WTC11 (cell line): ENCODE data around the gene MED15. TPM values are rescaled to one million over a fixed set of nuclear protein-coding genes. Genes with fewer than 3 reads are reported as not detected.

ENCODE experiments used
- ATAC-seq: fragments of 200-7000 bp; cut with Tn5 transposase; 2 replicates; pipeline ENCODE4 v1.10.0; 2021; ENCODE audit warnings: mild to moderate bottlenecking, moderate library complexity
- CTCF ChIA-PET: fragments of 300-600 bp; sonication (Branson Sonifier 250); formaldehyde crosslinking; loops from one replicate; lab custom pipeline; 2021; ENCODE audit warnings: antibody characterized with exemption; lab: Charles Lee
- POLR2A ChIA-PET: fragments of 350-600 bp; sonication (Branson Sonifier 250); formaldehyde crosslinking; loops from one replicate; lab custom pipeline; 2021; ENCODE audit warnings: antibody characterized with exemption; lab: Charles Lee
- DNase-seq: peaks from one replicate; pipeline ENCODE4 v3.0.0; 2021; ENCODE audit warnings: low spot score
- H3K27ac Mint-ChIP-seq: 2 replicates; pipeline ENCODE4 v1.8.0; 2021; ENCODE audit warnings: mixed read lengths
- H3K27me3 Mint-ChIP-seq: 2 replicates; pipeline ENCODE4 v1.8.0; 2021; ENCODE audit warnings: low read depth, mild to moderate bottlenecking, moderate library complexity, mixed read lengths
- H3K36me3 Mint-ChIP-seq: 2 replicates; pipeline ENCODE4 v1.8.0; 2021; ENCODE audit warnings: mixed read lengths
- H3K4me1 Mint-ChIP-seq: 2 replicates; pipeline ENCODE4 v1.8.0; 2022; ENCODE audit warnings: mixed read lengths
- H3K4me3 Mint-ChIP-seq: 2 replicates; pipeline ENCODE4 v1.8.0; 2021; ENCODE audit warnings: mild to moderate bottlenecking, moderate library complexity, mixed read lengths
- H3K9me3 Mint-ChIP-seq: 2 replicates; pipeline ENCODE4 v1.8.0; 2021; ENCODE audit warnings: mixed read lengths
- ATF6 ChIP-seq: sonication (generic); formaldehyde crosslinking; IDR thresholded peaks from 2 replicates; pipeline ENCODE4 v1.8.1; 2023; ENCODE audit warnings: mild to moderate bottlenecking, missing genetic modification reagents
- CDX4 ChIP-seq: fragments of 250-450 bp; sonication (Bioruptor Pico); IDR thresholded peaks from 2 replicates; pipeline ENCODE4 v1.9.0; 2021; ENCODE audit warnings: moderate library complexity, mild to moderate bottlenecking, inconsistent platforms, borderline replicate concordance
- CREB1 ChIP-seq: sonication (generic); formaldehyde crosslinking; IDR thresholded peaks from 2 replicates; pipeline ENCODE4 v1.8.0; 2023; ENCODE audit warnings: mild to moderate bottlenecking, missing genetic modification reagents
- FOXJ3 ChIP-seq: sonication (generic); formaldehyde crosslinking; IDR thresholded peaks from 2 replicates; pipeline ENCODE4 v1.9.0; 2021; ENCODE audit warnings: missing genetic modification reagents, mild to moderate bottlenecking, borderline replicate concordance
- GRHL2 ChIP-seq: fragments of 250-450 bp; sonication (Bioruptor Pico); IDR thresholded peaks from 2 replicates; pipeline ENCODE4 v1.8.0; 2022; ENCODE audit warnings: mild to moderate bottlenecking, moderate library complexity; ENCODE audit not compliant: insufficient replicate concordance, severe bottlenecking
- NFYB ChIP-seq: sonication (generic); formaldehyde crosslinking; conservative IDR thresholded peaks from 2 replicates; pipeline ENCODE4 v1.8.0; 2022; ENCODE audit warnings: low read depth, missing genetic modification reagents
- NR2C2 ChIP-seq: sonication (generic); formaldehyde crosslinking; IDR thresholded peaks from 2 replicates; pipeline ENCODE4 v1.8.0; 2022; ENCODE audit warnings: mild to moderate bottlenecking, missing genetic modification reagents
- NR3C1 ChIP-seq: sonication (generic); formaldehyde crosslinking; conservative IDR thresholded peaks from 2 replicates; pipeline ENCODE4 v1.8.1; 2023; ENCODE audit warnings: low read depth, mild to moderate bottlenecking, missing genetic modification reagents
- ZMAT4 ChIP-seq: fragments of 250-450 bp; sonication (Bioruptor Pico); IDR thresholded peaks from 2 replicates; pipeline ENCODE4 v1.9.0; 2021; ENCODE audit warnings: mild to moderate bottlenecking
- ZNF138 ChIP-seq: sonication (generic); formaldehyde crosslinking; conservative IDR thresholded peaks from 2 replicates; pipeline ENCODE4 v1.8.1; 2022; ENCODE audit warnings: mild to moderate bottlenecking, moderate library complexity, missing genetic modification reagents
- ZNF263 ChIP-seq: sonication (generic); formaldehyde crosslinking; IDR thresholded peaks from 2 replicates; pipeline ENCODE4 v1.8.1; 2022; ENCODE audit warnings: low read depth, mild to moderate bottlenecking, moderate library complexity, missing genetic modification reagents
- total RNA-seq: library from RNA; stranded (reverse); gene quantifications from 3 replicates; pipeline ENCODE4 v1.2.3, GENCODE V29; 2021
- TF ChIP-seq, protein P1 (sequence below): sonication (generic); formaldehyde crosslinking; IDR thresholded peaks from 2 replicates; pipeline ENCODE4 v1.8.0; 2023; ENCODE audit warnings: mild to moderate bottlenecking, missing genetic modification reagents
- TF ChIP-seq, protein P2 (sequence below): sonication (generic); formaldehyde crosslinking; IDR thresholded peaks from 2 replicates; pipeline ENCODE4 v1.8.1; 2023; ENCODE audit warnings: mild to moderate bottlenecking, missing genetic modification reagents, borderline replicate concordance
- TF ChIP-seq, protein P3 (sequence below): sonication (generic); formaldehyde crosslinking; IDR thresholded peaks from 2 replicates; pipeline ENCODE4 v1.8.1; 2022; ENCODE audit warnings: low read depth, missing genetic modification reagents, borderline replicate concordance

MED15 gene
- total RNA-seq, 1 experiment from 2014 or later = 67.7 TPM

DNA sequence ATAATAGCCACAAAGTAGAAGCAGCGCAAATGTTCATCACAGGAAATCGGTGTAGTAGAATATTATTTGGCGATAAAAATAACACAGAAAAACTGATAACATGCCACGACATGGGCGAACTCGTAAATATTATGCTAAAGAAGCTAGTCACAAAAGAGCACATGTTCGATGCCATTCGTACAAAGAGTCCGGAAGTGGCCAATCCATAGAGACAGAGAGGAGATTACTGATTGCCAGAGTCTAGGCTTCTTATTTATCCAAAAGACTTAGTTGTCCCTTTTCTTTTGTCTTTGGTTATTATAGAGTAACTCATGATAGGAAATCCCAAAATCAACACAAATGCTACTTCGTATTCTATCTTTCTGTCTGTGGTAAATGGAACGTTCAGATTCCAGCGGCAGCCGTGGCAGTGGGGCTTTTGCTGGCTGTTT, 56.5 kb downstream of the MED15 start:
- peaks cover 45% of the 10 kb centered on the region for H3K36me3 Mint-ChIP-seq
- CTCF ChIA-PET = interaction anchor here (0.6 to 2.1 kb wide), 30 partner anchors 9 to 378 kb away, joined by 3 to 28 read pairs (median 5); partner anchors contain the start of gene MED15
- no peak overlapping the region for H3K27ac Mint-ChIP-seq
- H3K4me1 Mint-ChIP-seq = no peaks in the 10 kb centered on the region
- TF ChIP-seq CDX4 (CRISPR knock-in tag) = no peak
- TF ChIP-seq GRHL2 = no peak
- TF ChIP-seq, protein P1, sequence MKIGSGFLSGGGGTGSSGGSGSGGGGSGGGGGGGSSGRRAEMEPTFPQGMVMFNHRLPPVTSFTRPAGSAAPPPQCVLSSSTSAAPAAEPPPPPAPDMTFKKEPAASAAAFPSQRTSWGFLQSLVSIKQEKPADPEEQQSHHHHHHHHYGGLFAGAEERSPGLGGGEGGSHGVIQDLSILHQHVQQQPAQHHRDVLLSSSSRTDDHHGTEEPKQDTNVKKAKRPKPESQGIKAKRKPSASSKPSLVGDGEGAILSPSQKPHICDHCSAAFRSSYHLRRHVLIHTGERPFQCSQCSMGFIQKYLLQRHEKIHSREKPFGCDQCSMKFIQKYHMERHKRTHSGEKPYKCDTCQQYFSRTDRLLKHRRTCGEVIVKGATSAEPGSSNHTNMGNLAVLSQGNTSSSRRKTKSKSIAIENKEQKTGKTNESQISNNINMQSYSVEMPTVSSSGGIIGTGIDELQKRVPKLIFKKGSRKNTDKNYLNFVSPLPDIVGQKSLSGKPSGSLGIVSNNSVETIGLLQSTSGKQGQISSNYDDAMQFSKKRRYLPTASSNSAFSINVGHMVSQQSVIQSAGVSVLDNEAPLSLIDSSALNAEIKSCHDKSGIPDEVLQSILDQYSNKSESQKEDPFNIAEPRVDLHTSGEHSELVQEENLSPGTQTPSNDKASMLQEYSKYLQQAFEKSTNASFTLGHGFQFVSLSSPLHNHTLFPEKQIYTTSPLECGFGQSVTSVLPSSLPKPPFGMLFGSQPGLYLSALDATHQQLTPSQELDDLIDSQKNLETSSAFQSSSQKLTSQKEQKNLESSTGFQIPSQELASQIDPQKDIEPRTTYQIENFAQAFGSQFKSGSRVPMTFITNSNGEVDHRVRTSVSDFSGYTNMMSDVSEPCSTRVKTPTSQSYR (CRISPR knock-in tag) = no peak
- TF ChIP-seq NFYB = no peak
- TF ChIP-seq, protein P2, sequence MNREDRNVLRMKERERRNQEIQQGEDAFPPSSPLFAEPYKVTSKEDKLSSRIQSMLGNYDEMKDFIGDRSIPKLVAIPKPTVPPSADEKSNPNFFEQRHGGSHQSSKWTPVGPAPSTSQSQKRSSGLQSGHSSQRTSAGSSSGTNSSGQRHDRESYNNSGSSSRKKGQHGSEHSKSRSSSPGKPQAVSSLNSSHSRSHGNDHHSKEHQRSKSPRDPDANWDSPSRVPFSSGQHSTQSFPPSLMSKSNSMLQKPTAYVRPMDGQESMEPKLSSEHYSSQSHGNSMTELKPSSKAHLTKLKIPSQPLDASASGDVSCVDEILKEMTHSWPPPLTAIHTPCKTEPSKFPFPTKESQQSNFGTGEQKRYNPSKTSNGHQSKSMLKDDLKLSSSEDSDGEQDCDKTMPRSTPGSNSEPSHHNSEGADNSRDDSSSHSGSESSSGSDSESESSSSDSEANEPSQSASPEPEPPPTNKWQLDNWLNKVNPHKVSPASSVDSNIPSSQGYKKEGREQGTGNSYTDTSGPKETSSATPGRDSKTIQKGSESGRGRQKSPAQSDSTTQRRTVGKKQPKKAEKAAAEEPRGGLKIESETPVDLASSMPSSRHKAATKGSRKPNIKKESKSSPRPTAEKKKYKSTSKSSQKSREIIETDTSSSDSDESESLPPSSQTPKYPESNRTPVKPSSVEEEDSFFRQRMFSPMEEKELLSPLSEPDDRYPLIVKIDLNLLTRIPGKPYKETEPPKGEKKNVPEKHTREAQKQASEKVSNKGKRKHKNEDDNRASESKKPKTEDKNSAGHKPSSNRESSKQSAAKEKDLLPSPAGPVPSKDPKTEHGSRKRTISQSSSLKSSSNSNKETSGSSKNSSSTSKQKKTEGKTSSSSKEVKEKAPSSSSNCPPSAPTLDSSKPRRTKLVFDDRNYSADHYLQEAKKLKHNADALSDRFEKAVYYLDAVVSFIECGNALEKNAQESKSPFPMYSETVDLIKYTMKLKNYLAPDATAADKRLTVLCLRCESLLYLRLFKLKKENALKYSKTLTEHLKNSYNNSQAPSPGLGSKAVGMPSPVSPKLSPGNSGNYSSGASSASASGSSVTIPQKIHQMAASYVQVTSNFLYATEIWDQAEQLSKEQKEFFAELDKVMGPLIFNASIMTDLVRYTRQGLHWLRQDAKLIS = no peak
- TF ChIP-seq, protein P3, sequence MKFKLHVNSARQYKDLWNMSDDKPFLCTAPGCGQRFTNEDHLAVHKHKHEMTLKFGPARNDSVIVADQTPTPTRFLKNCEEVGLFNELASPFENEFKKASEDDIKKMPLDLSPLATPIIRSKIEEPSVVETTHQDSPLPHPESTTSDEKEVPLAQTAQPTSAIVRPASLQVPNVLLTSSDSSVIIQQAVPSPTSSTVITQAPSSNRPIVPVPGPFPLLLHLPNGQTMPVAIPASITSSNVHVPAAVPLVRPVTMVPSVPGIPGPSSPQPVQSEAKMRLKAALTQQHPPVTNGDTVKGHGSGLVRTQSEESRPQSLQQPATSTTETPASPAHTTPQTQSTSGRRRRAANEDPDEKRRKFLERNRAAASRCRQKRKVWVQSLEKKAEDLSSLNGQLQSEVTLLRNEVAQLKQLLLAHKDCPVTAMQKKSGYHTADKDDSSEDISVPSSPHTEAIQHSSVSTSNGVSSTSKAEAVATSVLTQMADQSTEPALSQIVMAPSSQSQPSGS (CRISPR knock-in tag) = no peak
- no peak for TF ChIP-seq FOXJ3 (CRISPR knock-in tag)
- TF ChIP-seq ZMAT4 (CRISPR knock-in tag) = no peak
- TF ChIP-seq CREB1 = no peak
- TF ChIP-seq ATF6 (CRISPR knock-in tag) = no peak
- TF ChIP-seq NR2C2 (CRISPR knock-in tag) = no peak
- TF ChIP-seq NR3C1 (CRISPR knock-in tag) = no peak
- no peak for TF ChIP-seq ZNF138 (CRISPR knock-in tag)
- no peak for TF ChIP-seq ZNF263 (CRISPR knock-in tag)
- peaks cover 6% of the 10 kb centered on the region for H3K9me3 Mint-ChIP-seq
- POLR2A ChIA-PET = no interaction called here
- H3K4me3 Mint-ChIP-seq = no peak overlapping the region
- no peak for ATAC-seq
- H3K27me3 Mint-ChIP-seq = no peaks in the 10 kb centered on the region
- DNase-seq = no peak
